K562 (cell line): ENCODE measurements around the gene HAX1. TPM values are rescaled to one million over a fixed set of nuclear protein-coding genes. Genes with fewer than 3 reads are reported as not detected.

Experiments
- BMI1 ChIP-seq: fragments of 150-350 bp; IDR thresholded peaks from 2 replicates; pipeline ENCODE4 v1.6.1; 2014; ENCODE audit warnings: low read length
- CBX1 ChIP-seq: sonication (generic); IDR thresholded peaks from 2 replicates; pipeline ENCODE4 v1.6.1; 2016; ENCODE audit warnings: antibody characterized with exemption, low read depth, mild to moderate bottlenecking
- EZH2 ChIP-seq: IDR thresholded peaks from 2 replicates; pipeline ENCODE4 v1.6.1; 2012; ENCODE audit warnings: low read depth, mild to moderate bottlenecking, inconsistent platforms, low read length, borderline replicate concordance
- FOXJ3 ChIP-seq: sonication (generic); formaldehyde crosslinking; IDR thresholded peaks from 2 replicates; pipeline ENCODE4 v1.4.0; 2020; ENCODE audit warnings: mild to moderate bottlenecking, missing genetic modification reagents
- FOXK2 ChIP-seq, 2 experiments: fragments of 450-650 bp; IDR thresholded peaks in 1 of 2; conservative IDR thresholded peaks in 1 of 2; 2 replicates each; pipeline ENCODE4 v1.6.1; 2016; ENCODE audit warnings: low read depth in 2 of 2, mild to moderate bottlenecking in 1 of 2
- JUN ChIP-seq, 2 experiments: sonication (generic) in 1 of 2; formaldehyde crosslinking in 1 of 2; IDR thresholded peaks; 2 replicates each; pipeline versions ENCODE4 v1.6.1 to v1.8.0; 2012 to 2022; ENCODE audit warnings: borderline replicate concordance in 2 of 2, mild to moderate bottlenecking in 2 of 2, improper control_type of control experiment in 1 of 2, low read depth in 1 of 2, low read length in 1 of 2, missing genetic modification reagents in 1 of 2
- NR2C1 ChIP-seq, 2 experiments: fragments of 450-650 bp; IDR thresholded peaks; 2 replicates each; pipeline ENCODE4 v1.6.1; 2017; ENCODE audit warnings: mild to moderate bottlenecking in 2 of 2, antibody characterized with exemption in 1 of 2, inconsistent platforms in 1 of 2, missing compliant biosample characterization in 1 of 2, missing genetic modification characterization in 1 of 2
- POU5F1 ChIP-seq: fragments of 150-350 bp; IDR thresholded peaks from 2 replicates; pipeline ENCODE4 v1.6.1; 2014; ENCODE audit warnings: borderline replicate concordance, low read length, low read depth, mild to moderate bottlenecking; ENCODE audit not compliant: partially characterized antibody
- PURB ChIP-seq: sonication (generic); formaldehyde crosslinking; IDR thresholded peaks from 2 replicates; pipeline ENCODE4 v1.9.0; 2021; ENCODE audit warnings: low read depth, mild to moderate bottlenecking, missing genetic modification reagents
- SRSF1 ChIP-seq: fragments of 200-400 bp; formaldehyde crosslinking; IDR thresholded peaks from 2 replicates; pipeline ENCODE4 v1.6.1; 2017; ENCODE audit warnings: mild to moderate bottlenecking, low read depth, low read length, moderate library complexity
- THRAP3 ChIP-seq: fragments of 450-650 bp; IDR thresholded peaks from 2 replicates; pipeline ENCODE4 v1.6.1; 2016; ENCODE audit warnings: mild to moderate bottlenecking, inconsistent platforms, borderline replicate concordance
- ZNF696 ChIP-seq: fragments of 250-450 bp; sonication (Bioruptor Pico); conservative IDR thresholded peaks from 2 replicates; pipeline ENCODE4 v1.4.0; 2020; ENCODE audit warnings: mild to moderate bottlenecking, moderate library complexity
- polyA plus RNA-seq, 8 experiments: library from polyadenylated mRNA; depleted of rRNA in 4 of 8; stranded (reverse) in 5 of 8; unstranded in 3 of 8; fragments of >200 nt; fragmentation: Nextera tagmentation in 2 of 8; fragmentation: Illumina TruSeq in 1 of 8; extraction: Ambion mirVana in 2 of 8; extraction: Trizol in 1 of 8; gene quantifications; 2 replicates each; pipeline versions ENCODE4 v1.2.1 to v1.2.3, GENCODE V29; 2011 to 2014; ENCODE audit warnings: inconsistent platforms in 1 of 8, missing spikeins in 1 of 8
- total RNA-seq, 7 experiments: library from RNA; depleted of rRNA in 6 of 7; stranded (reverse); fragments of >200 nt in 6 of 7; fragmentation: Illumina TruSeq in 2 of 7; extraction: Trizol in 2 of 7; gene quantifications; 2 replicates each; pipeline versions ENCODE4 v1.2.1 to v1.2.3, GENCODE V29; 2011 to 2021; ENCODE audit warnings: low replicate concordance in 1 of 7
- TF ChIP-seq, protein P1 (sequence below): fragments of 450-650 bp; IDR thresholded peaks from 2 replicates; pipeline ENCODE4 v1.7.1; 2018; ENCODE audit warnings: mild to moderate bottlenecking, low read depth; ENCODE audit not compliant: partially characterized antibody
- TF ChIP-seq, protein P2 (sequence below): sonication (generic); formaldehyde crosslinking; IDR thresholded peaks from 2 replicates; pipeline ENCODE4 v1.8.0; 2022; ENCODE audit warnings: mild to moderate bottlenecking, missing genetic modification reagents
- TF ChIP-seq, protein P3 (sequence below): fragments of 450-650 bp; formaldehyde crosslinking; IDR thresholded peaks from 2 replicates; pipeline ENCODE4 v1.4.0; 2020; ENCODE audit warnings: mild to moderate bottlenecking
- TF ChIP-seq, protein P4 (sequence below), 2 experiments: fragments of 450-650 bp; conservative IDR thresholded peaks; 2 replicates each; pipeline ENCODE4 v1.6.1; 2017; ENCODE audit warnings: mild to moderate bottlenecking in 2 of 2, moderate library complexity in 2 of 2
- TF ChIP-seq, protein P5 (sequence below): sonication (generic); formaldehyde crosslinking; IDR thresholded peaks from 2 replicates; pipeline ENCODE4 v1.8.0; 2022; ENCODE audit warnings: mild to moderate bottlenecking, missing genetic modification reagents

HAX1 gene
- total and polyA plus RNA-seq, 9 of the 15 experiments (the other 6 are each of a cell fraction or from before 2014, with no cell fraction given): 143 to 492 (median 234) TPM

DNA sequence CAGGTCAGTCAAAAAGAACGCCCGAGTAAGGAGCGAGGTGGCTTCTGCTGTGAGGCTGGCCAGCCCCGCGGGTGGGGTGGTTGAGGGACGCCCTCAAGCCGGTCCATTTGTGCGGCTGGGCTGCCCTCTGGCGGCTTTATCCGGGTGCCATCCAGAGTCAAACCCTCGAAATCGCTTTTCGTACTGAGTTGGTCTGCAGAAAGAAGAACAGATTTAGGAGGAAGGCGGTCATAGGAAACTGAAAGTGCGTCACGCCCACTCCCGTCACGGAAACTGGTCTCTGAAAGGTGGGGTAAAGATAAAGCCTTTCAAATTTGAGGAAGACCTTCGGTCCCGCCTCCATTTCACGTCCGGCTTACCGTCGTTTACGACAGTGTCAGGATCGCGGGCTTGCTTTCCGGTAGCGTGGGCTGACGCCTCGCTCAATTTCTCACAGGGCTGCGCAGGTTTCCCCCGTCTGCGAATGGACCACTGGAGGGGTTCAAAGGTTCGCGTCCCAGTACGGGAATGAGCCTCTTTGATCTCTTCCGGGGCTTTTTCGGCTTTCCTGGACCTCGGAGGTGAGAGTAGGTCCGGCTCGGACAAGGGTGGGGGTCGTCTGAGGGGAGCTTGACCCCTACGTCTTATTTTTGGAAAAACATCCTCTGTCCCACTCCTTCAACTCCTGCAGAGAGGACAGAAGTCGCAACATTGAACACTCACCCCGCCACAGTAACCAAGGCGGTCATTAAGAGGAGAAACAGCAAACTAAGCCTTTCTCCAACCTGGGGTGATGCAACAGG lies at the start of gene HAX1 (continued):
- TF ChIP-seq, protein P1, sequence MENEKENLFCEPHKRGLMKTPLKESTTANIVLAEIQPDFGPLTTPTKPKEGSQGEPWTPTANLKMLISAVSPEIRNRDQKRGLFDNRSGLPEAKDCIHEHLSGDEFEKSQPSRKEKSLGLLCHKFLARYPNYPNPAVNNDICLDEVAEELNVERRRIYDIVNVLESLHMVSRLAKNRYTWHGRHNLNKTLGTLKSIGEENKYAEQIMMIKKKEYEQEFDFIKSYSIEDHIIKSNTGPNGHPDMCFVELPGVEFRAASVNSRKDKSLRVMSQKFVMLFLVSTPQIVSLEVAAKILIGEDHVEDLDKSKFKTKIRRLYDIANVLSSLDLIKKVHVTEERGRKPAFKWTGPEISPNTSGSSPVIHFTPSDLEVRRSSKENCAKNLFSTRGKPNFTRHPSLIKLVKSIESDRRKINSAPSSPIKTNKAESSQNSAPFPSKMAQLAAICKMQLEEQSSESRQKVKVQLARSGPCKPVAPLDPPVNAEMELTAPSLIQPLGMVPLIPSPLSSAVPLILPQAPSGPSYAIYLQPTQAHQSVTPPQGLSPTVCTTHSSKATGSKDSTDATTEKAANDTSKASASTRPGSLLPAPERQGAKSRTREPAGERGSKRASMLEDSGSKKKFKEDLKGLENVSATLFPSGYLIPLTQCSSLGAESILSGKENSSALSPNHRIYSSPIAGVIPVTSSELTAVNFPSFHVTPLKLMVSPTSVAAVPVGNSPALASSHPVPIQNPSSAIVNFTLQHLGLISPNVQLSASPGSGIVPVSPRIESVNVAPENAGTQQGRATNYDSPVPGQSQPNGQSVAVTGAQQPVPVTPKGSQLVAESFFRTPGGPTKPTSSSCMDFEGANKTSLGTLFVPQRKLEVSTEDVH: peak; percentile 74
- TF ChIP-seq NR2C1 (IDR thresholded peaks at IDR 0.05) (no peak), NR2C1 (tag; IDR thresholded peaks at IDR 0.05) (no peak), THRAP3 (no peak), POU5F1 (no peak), ZNF696 (CRISPR knock-in tag) (no peak), EZH2 (no peak), FOXK2 (conservative IDR thresholded peaks at IDR 0.05 in 1 of 2, IDR thresholded peaks at IDR 0.05 in 1 of 2; ENCODE audit: low read depth in 2 of 2) (peak in 1 of 2 experiments; percentile 17; a peak in 2 of 4 replicates), JUN (IDR thresholded peaks at IDR 0.05; ENCODE audit: borderline replicate concordance, low read depth, low read length) (peak; percentile 62; the same call in 1 of the 2 replicates), JUN (CRISPR knock-in tag; IDR thresholded peaks at IDR 0.05; ENCODE audit: borderline replicate concordance) (no peak; the same call in 1 of the 2 replicates), SRSF1 (no peak), FOXJ3 (no peak), BMI1 (no peak), CBX1 (0 out of 2 replicates have a peak, but pooled peaks have one; percentile 83), PURB (no peak)
- TF ChIP-seq, protein P2, sequence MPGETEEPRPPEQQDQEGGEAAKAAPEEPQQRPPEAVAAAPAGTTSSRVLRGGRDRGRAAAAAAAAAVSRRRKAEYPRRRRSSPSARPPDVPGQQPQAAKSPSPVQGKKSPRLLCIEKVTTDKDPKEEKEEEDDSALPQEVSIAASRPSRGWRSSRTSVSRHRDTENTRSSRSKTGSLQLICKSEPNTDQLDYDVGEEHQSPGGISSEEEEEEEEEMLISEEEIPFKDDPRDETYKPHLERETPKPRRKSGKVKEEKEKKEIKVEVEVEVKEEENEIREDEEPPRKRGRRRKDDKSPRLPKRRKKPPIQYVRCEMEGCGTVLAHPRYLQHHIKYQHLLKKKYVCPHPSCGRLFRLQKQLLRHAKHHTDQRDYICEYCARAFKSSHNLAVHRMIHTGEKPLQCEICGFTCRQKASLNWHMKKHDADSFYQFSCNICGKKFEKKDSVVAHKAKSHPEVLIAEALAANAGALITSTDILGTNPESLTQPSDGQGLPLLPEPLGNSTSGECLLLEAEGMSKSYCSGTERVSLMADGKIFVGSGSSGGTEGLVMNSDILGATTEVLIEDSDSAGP (CRISPR knock-in tag): no peak
- TF ChIP-seq, protein P3, sequence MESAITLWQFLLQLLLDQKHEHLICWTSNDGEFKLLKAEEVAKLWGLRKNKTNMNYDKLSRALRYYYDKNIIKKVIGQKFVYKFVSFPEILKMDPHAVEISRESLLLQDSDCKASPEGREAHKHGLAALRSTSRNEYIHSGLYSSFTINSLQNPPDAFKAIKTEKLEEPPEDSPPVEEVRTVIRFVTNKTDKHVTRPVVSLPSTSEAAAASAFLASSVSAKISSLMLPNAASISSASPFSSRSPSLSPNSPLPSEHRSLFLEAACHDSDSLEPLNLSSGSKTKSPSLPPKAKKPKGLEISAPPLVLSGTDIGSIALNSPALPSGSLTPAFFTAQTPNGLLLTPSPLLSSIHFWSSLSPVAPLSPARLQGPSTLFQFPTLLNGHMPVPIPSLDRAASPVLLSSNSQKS (CRISPR knock-in tag): 0 out of 2 replicates have a peak, but pooled peaks have one; percentile 45
- TF ChIP-seq, protein P4, sequence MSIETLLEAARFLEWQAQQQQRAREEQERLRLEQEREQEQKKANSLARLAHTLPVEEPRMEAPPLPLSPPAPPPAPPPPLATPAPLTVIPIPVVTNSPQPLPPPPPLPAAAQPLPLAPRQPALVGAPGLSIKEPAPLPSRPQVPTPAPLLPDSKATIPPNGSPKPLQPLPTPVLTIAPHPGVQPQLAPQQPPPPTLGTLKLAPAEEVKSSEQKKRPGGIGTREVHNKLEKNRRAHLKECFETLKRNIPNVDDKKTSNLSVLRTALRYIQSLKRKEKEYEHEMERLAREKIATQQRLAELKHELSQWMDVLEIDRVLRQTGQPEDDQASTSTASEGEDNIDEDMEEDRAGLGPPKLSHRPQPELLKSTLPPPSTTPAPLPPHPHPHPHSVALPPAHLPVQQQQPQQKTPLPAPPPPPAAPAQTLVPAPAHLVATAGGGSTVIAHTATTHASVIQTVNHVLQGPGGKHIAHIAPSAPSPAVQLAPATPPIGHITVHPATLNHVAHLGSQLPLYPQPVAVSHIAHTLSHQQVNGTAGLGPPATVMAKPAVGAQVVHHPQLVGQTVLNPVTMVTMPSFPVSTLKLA (conservative IDR thresholded peaks at IDR 0.05): peak; percentile 52 to 77; a peak in 3 of 4 replicates
- TF ChIP-seq, protein P5, sequence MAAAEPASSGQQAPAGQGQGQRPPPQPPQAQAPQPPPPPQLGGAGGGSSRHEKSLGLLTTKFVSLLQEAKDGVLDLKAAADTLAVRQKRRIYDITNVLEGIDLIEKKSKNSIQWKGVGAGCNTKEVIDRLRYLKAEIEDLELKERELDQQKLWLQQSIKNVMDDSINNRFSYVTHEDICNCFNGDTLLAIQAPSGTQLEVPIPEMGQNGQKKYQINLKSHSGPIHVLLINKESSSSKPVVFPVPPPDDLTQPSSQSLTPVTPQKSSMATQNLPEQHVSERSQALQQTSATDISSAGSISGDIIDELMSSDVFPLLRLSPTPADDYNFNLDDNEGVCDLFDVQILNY (CRISPR knock-in tag): no peak
